ENCODE measurements around the gene PEX13.

Gene PEX13

GRCh38 chr2:60991644-60992043 is 25.9 kb upstream of the PEX13 start:
- TF ChIP-seq, protein P1, sequence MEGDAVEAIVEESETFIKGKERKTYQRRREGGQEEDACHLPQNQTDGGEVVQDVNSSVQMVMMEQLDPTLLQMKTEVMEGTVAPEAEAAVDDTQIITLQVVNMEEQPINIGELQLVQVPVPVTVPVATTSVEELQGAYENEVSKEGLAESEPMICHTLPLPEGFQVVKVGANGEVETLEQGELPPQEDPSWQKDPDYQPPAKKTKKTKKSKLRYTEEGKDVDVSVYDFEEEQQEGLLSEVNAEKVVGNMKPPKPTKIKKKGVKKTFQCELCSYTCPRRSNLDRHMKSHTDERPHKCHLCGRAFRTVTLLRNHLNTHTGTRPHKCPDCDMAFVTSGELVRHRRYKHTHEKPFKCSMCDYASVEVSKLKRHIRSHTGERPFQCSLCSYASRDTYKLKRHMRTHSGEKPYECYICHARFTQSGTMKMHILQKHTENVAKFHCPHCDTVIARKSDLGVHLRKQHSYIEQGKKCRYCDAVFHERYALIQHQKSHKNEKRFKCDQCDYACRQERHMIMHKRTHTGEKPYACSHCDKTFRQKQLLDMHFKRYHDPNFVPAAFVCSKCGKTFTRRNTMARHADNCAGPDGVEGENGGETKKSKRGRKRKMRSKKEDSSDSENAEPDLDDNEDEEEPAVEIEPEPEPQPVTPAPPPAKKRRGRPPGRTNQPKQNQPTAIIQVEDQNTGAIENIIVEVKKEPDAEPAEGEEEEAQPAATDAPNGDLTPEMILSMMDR (conservative IDR thresholded peaks at IDR 0.05; ENCODE audit: low read depth, low read length) = no peak

GRCh38 chr2:60992985-60993392 is 24.5 kb upstream of the PEX13 start:
- no peak overlapping the region for H3K4me3 ChIP-seq (ENCODE audit: low read depth, low read length)
- TF ChIP-seq, protein P1 (conservative IDR thresholded peaks at IDR 0.05; ENCODE audit: low read depth, low read length) = no peak
- no peak for DNase-seq (ENCODE audit: low read depth)

More at GRCh38 chr2:60991644-60992043, 25.9 kb upstream of the PEX13 start:
- no peak overlapping the region for H3K4me3 ChIP-seq (ENCODE audit: low read depth, low read length)
- no peak for DNase-seq (ENCODE audit: low read depth)

- TF ChIP-seq, protein P1 (conservative IDR thresholded peaks at IDR 0.05; ENCODE audit: low read depth, low read length) = no peak
- H3K4me3 ChIP-seq (ENCODE audit: low read depth, low read length) = no peak overlapping the region
- no peak for DNase-seq (ENCODE audit: low read depth)
These were observed 23.4 kb upstream of the PEX13 start for GRCh38 chr2:60994131-60994530.

- H3K4me3 ChIP-seq (ENCODE audit: low read depth, low read length) = no peak overlapping the region
- DNase-seq (ENCODE audit: low read depth) = peak; percentile 74
- TF ChIP-seq, protein P1 (conservative IDR thresholded peaks at IDR 0.05; ENCODE audit: low read depth, low read length) = peak; percentile 53
These were observed 18.6 kb upstream of the PEX13 start for GRCh38 chr2:60998628-60999545.

DNA sequence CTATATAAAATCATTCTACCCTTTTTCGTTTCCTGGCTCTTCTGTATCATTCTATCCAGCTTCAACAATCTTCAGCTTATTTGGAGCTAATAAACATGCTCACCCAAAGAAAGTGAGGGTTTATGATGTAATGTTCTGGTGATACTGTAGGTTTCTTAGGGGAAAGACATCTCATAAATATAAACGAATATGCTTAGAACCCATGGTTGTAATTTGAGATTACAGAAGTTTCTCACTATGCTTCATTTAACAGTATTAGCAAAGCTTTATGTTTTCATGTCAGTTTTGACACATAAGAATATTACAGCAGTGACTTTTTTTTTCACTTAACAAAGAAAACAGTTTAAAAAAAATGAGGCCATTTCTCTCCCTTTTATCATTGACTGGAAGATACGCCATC is 11.8 kb upstream of the PEX13 start:
- no peak overlapping the region for H3K4me3 ChIP-seq (ENCODE audit: low read depth, low read length)
- DNase-seq (ENCODE audit: low read depth) = no peak
- TF ChIP-seq, protein P1 (conservative IDR thresholded peaks at IDR 0.05; ENCODE audit: low read depth, low read length) = no peak

DNA sequence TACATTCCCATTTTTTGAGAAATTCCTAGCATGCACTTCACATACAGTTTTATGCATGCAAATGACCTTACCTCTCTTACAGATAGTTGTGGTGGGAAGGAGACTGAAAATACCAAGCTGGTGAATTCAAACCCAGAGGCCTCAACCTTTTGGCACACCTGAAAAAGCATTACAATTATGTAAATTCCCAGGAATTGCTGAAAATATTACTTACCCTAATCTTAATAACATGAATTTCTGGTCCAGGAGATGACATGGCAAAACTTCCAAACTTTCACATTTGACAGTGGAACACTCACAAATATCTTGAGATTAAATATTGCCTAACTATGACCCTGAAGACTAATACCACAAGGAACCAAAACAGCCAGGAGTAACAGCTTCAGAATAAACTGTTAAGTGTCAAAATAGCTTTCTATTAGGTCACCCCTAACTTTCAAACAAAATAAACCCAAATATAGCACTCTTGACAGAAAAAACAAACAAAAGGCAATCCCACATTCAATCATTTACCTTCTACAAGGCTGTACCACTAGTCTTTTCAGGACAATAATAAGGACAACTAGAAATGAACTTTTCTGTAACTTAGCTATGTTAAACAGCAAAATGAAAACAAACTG is 10.9 kb upstream of the PEX13 start:
- H3K4me3 ChIP-seq (ENCODE audit: low read depth, low read length) = no peak overlapping the region
- no peak for DNase-seq (ENCODE audit: low read depth)
- TF ChIP-seq, protein P1 (conservative IDR thresholded peaks at IDR 0.05; ENCODE audit: low read depth, low read length) = no peak

Measured in choroid plexus epithelial cell (primary cell).